ENCODE data around the gene KRT72. TPM values are rescaled to one million over a fixed set of nuclear protein-coding genes. Genes with fewer than 3 reads are reported as not detected.

KRT72 gene
- total RNA-seq, 1 experiment from 2014 or later = not detected

GRCh38 chr12:52645982-52646381 lies 44.7 kb upstream of the KRT72 start:
- CTCF ChIA-PET = interaction anchor here (0.6 kb wide), 1 partner anchor 225 kb away, joined by 3 read pairs; no protein-coding TSS in a partner anchor

GRCh38 chr12:52645120-52645761 lies 44.0 kb upstream of the KRT72 start:
- no peaks in the 10 kb centered on the region for H3K9me3 Mint-ChIP-seq (ENCODE audit: unreplicated experiment)
- H3K4me3 ChIP-seq (ENCODE audit: low read depth, low read length) = no peak overlapping the region
- H3K27me3 Mint-ChIP-seq (ENCODE audit: insufficient read depth, unreplicated experiment) = peaks cover 31% of the 10 kb centered on the region
- no peaks in the 10 kb centered on the region for H3K9me3 ChIP-seq
- H3K4me1 ChIP-seq = no peaks in the 10 kb centered on the region
- no peak for TF ChIP-seq CTCF (IDR thresholded peaks at IDR 0.05; ENCODE audit: insufficient read depth in 1 of 2, low read depth in 1 of 2, low read length in 1 of 2, severe bottlenecking in 1 of 2, unreplicated experiment in 1 of 2)
- no peak for DNase-seq
- POLR2A ChIA-PET = no interaction called here
- intact Hi-C loops (cut with micrococcal nuclease; ENCODE audit: unreplicated experiment) = no loop called here
- no peaks in the 10 kb centered on the region for H3K36me3 ChIP-seq (ENCODE audit: control insufficient read depth, insufficient read depth, low read length)
- CTCF ChIA-PET = no interaction called here
- H3K4me1 Mint-ChIP-seq (ENCODE audit: low read depth, unreplicated experiment) = no peaks in the 10 kb centered on the region
- no TSS peak for BruUV-seq (replicated peaks)
- H3K4me3 Mint-ChIP-seq (ENCODE audit: unreplicated experiment) = no peak overlapping the region
- H3K36me3 Mint-ChIP-seq (ENCODE audit: insufficient read depth, unreplicated experiment) = no peaks in the 10 kb centered on the region
- no peaks in the 10 kb centered on the region; the same call in 1 of the 2 replicates for H3K27me3 ChIP-seq (replicated peaks; ENCODE audit: control insufficient read depth, insufficient read depth, low read length)
- no peak overlapping the region for H3K27ac Mint-ChIP-seq (ENCODE audit: unreplicated experiment)

More at GRCh38 chr12:52645982-52646381, 44.7 kb upstream of the KRT72 start:
- Mint-ChIP-seq H3K4me3 (ENCODE audit: unreplicated experiment) (no peak overlapping the region), H3K27ac (ENCODE audit: unreplicated experiment) (no peak overlapping the region), H3K4me1 (ENCODE audit: low read depth, unreplicated experiment) (no peaks in the 10 kb centered on the region), H3K36me3 (ENCODE audit: insufficient read depth, unreplicated experiment) (no peaks in the 10 kb centered on the region), H3K9me3 (ENCODE audit: unreplicated experiment) (no peaks in the 10 kb centered on the region), H3K27me3 (ENCODE audit: insufficient read depth, unreplicated experiment) (peaks cover 31% of the 10 kb centered on the region)
- BruUV-seq (replicated peaks) = no TSS peak
- DNase-seq = no peak
- no peaks in the 10 kb centered on the region; the same call in 1 of the 2 replicates for H3K27me3 ChIP-seq (replicated peaks; ENCODE audit: control insufficient read depth, insufficient read depth, low read length)
- H3K4me3 ChIP-seq (ENCODE audit: low read depth, low read length) = no peak overlapping the region
- H3K4me1 ChIP-seq = no peaks in the 10 kb centered on the region
- POLR2A ChIA-PET = no interaction called here
- no peak for TF ChIP-seq CTCF (IDR thresholded peaks at IDR 0.05; ENCODE audit: insufficient read depth in 1 of 2, low read depth in 1 of 2, low read length in 1 of 2, severe bottlenecking in 1 of 2, unreplicated experiment in 1 of 2)
- H3K36me3 ChIP-seq (ENCODE audit: control insufficient read depth, insufficient read depth, low read length) = no peaks in the 10 kb centered on the region
- intact Hi-C loops (cut with micrococcal nuclease; ENCODE audit: unreplicated experiment) = no loop called here
- no peaks in the 10 kb centered on the region for H3K9me3 ChIP-seq

- Histone ChIP-seq H3K27me3 (replicated peaks; ENCODE audit: control insufficient read depth, insufficient read depth, low read length) (no peaks in the 10 kb centered on the region; the same call in 1 of the 2 replicates), H3K9me3 (no peaks in the 10 kb centered on the region), H3K4me3 (ENCODE audit: low read depth, low read length) (no peak overlapping the region), H3K36me3 (ENCODE audit: control insufficient read depth, insufficient read depth, low read length) (no peaks in the 10 kb centered on the region), H3K4me1 (no peaks in the 10 kb centered on the region)
- Mint-ChIP-seq H3K4me1 (ENCODE audit: low read depth, unreplicated experiment) (no peaks in the 10 kb centered on the region), H3K27me3 (ENCODE audit: insufficient read depth, unreplicated experiment) (peaks cover 35% of the 10 kb centered on the region), H3K27ac (ENCODE audit: unreplicated experiment) (no peak overlapping the region), H3K36me3 (ENCODE audit: insufficient read depth, unreplicated experiment) (no peaks in the 10 kb centered on the region), H3K9me3 (ENCODE audit: unreplicated experiment) (no peaks in the 10 kb centered on the region), H3K4me3 (ENCODE audit: unreplicated experiment) (no peak overlapping the region)
- intact Hi-C loops (cut with micrococcal nuclease; ENCODE audit: unreplicated experiment) = no loop called here
- DNase-seq = no peak
- ChIA-PET POLR2A (no interaction called here), CTCF (no interaction called here)
- TF ChIP-seq CTCF (IDR thresholded peaks at IDR 0.05; ENCODE audit: insufficient read depth in 1 of 2, low read depth in 1 of 2, low read length in 1 of 2, severe bottlenecking in 1 of 2, unreplicated experiment in 1 of 2) = no peak
- no TSS peak for BruUV-seq (replicated peaks)
These were observed 42.8 kb upstream of the KRT72 start for GRCh38 chr12:52644078-52644415.

Measured in Caco-2 (cell line).